Choroid plexus epithelial cell (primary cell): ENCODE results near the gene KBTBD12.

Experiments used
- DNase-seq: peaks from one replicate; pipeline ENCODE4 v3.0.0-alpha.2; 2010; ENCODE audit warnings: low read depth
- H3K4me3 ChIP-seq: 2 replicates; pipeline ENCODE4 v1.5.1; 2011; ENCODE audit warnings: low read depth, mild to moderate bottlenecking, control low read depth, low read length, moderate library complexity
- TF ChIP-seq, protein P1 (sequence below): conservative IDR thresholded peaks from 2 replicates; pipeline ENCODE4 v1.5.1; 2011; ENCODE audit warnings: low read depth, mild to moderate bottlenecking, control low read depth, inconsistent platforms, low read length, moderate library complexity

KBTBD12 gene

DNA sequence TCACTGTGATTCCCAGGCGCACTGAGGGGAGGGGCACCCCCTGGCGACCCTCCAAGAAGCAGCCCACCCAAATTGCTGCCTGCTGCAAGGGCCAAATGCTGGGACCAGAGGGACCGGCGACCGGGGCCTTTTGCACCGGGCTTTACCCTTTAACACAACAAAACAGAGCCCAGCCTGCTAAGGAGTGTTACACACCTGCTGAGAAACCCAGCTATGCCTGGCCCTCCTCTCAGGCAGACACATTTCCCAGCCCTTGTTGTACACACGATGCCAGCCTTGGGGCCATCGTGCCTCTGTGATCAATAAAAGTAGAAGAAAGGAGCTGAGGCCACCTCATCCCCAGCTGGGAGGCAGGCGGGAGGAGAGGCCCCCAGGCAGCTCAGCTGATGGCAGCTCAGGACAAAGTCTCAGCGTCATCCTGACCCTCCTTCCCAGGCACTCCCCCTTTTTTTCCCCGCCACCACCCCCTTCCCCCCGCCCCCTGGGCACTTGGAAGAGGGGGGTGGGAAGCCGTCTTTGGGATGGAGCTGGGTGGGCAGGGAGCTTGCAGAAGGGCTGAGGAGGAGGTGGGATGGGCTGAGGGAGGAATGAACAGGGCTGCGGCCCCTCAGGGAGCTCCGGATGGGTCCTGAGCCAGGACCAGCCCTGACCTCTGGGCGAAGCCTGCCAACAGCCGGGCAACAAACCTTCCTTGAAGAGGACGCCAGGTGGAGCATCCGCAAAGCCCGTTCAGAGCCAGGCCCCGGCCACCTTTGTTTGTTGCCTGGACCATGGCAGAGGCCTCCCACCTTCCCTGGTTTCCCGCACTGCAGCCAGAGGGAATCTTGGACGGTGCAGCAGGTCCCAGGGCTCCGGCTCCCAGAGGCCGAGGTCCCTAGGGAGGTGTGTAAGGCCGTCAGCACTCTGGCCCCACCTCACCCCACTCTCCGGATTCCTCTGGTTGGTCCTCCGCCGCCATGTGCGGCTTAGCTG lies 91.3 kb downstream of the KBTBD12 start:
- no peak for DNase-seq
- H3K4me3 ChIP-seq: no peak overlapping the region
- TF ChIP-seq, protein P1, sequence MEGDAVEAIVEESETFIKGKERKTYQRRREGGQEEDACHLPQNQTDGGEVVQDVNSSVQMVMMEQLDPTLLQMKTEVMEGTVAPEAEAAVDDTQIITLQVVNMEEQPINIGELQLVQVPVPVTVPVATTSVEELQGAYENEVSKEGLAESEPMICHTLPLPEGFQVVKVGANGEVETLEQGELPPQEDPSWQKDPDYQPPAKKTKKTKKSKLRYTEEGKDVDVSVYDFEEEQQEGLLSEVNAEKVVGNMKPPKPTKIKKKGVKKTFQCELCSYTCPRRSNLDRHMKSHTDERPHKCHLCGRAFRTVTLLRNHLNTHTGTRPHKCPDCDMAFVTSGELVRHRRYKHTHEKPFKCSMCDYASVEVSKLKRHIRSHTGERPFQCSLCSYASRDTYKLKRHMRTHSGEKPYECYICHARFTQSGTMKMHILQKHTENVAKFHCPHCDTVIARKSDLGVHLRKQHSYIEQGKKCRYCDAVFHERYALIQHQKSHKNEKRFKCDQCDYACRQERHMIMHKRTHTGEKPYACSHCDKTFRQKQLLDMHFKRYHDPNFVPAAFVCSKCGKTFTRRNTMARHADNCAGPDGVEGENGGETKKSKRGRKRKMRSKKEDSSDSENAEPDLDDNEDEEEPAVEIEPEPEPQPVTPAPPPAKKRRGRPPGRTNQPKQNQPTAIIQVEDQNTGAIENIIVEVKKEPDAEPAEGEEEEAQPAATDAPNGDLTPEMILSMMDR: no peak

DNA sequence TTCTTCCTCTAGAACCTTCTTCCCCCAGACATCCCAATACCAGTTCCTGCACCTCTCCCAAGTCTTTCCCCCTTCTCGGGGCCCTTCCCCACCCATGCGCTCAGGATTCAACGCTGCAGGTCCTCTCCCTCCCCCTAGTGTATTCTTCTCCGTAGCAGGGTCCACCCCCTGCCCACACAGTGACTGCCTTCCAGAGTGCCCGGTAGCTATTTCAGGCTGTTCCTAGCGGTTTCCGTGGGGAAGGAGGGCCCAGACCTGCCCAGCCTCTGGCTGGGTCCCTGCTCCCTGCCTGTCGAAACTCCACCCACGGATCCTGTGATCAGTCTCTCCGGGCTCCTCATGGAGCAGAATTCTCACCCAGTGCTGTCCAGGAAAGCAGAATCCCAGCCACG lies 92.0 kb downstream of the KBTBD12 start:
- no peak overlapping the region for H3K4me3 ChIP-seq
- DNase-seq: no peak
- TF ChIP-seq, protein P1: no peak

DNA sequence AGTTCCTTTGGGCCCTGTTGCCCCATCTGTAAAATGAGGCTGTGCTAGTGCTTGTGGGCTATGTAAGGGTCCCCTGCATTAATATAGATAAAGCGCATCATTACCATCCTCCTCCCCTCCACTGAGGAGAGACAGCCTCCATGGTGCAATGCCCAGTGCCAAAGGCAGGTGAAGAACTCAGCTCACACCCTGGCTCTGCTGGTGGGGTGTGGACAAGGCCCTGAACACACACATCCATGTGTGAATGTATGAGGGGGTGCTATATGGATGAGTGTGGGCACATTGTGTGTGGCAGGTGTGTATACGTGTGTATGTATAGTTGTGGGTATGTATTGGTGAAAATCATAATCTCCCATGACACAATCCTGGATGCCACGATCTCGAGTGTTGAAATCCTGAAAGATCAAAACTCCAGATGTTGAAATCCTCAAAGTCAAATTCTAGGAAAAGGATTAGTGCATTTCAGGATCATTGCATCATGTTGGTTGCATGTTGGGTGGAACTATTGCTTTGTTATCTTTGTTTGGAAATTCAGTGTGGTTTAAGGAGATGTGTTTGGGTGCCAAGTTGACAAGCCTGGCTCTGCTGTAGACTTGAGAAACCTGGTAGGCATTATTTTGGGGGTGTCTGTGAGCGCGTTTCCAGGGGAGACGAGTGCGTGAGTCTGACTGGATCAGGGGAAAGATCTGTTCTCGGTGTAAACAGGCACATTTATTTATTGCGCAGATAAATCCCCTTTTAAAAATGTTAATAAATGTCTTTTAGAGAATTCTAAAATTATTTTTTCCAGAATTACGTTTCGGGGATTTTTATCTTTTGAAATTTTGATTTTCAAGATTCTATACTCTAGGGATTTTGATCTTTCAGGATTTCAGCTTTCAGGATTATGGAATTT lies 95.2 kb downstream of the KBTBD12 start:
- peak; percentile 53 for DNase-seq
- no peak overlapping the region for H3K4me3 ChIP-seq
- TF ChIP-seq, protein P1: no peak

DNA sequence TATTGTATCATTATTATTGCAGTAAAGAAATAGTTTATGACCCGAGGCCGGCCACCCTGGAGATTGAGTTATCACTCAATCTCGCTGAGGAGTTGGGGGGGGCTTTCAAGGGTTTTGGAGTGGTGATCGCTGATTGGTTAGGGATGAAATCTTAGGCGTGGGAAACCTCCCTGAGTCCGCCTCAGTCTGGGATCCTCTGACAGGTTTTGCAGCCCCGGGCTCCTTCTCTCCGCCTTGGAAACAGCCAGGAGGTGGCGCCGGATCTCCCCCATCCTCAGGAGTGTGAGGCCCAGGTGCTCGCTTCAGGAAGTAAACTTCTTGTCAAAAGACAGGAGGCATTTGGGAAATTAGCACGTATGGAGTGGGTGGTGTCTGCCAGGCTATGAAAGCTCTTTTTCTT lies 96.1 kb downstream of the KBTBD12 start:
- TF ChIP-seq, protein P1: peak; percentile 72
- DNase-seq: peak; percentile 55
- H3K4me3 ChIP-seq: no peak overlapping the region

DNA sequence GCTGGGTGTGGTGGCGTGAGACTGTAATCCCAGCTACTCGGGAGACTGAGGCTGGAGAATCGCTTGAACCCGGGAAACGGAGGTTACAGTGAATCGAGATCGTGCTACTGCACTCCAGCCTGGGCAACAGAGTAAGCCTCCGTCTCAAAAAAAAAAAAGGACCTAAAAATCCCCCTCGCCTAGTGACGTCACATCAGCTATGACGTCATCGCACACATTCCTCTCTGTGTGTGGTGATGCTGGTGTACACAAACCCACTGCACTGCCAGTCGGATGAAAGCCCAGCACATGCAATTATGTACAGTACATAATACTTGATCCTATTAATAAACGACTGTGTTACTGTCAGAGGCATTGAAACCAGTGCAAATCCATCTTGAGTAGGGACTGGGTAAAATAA lies 97.0 kb downstream of the KBTBD12 start:
- no peak overlapping the region for H3K4me3 ChIP-seq
- DNase-seq: no peak
- TF ChIP-seq, protein P1: no peak

DNA sequence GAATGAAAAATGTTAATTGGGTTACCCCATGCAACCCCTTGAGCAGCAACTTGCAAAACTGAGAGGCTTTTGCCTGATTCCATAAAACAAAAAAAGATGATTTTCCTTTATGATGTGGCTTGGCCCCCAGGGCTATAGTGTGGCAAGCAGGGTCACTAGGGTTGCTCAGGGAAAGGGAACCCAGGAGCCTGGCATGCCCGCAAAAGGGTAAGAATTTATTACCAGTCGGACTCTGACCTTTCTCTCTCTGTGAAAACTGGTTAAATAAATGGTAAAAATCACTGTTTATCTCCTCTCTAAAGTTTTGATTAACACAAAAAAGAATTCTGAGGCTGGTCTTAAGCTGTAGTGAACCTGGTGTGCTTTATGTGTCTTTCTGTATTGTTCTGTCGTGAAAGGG lies 99.5 kb downstream of the KBTBD12 start:
- H3K4me3 ChIP-seq: no peak overlapping the region
- no peak for DNase-seq
- TF ChIP-seq, protein P1: no peak
